OCI-LY7 (cell line): Measurements from ENCODE around the gene ARL15. TPM values are rescaled to one million over a fixed set of nuclear protein-coding genes. Genes with fewer than 3 reads are reported as not detected.

Experiments used
- BruUV-seq: library from RNA; stranded (reverse); fragments of 400-500 nt; replicated peaks from 2 replicates; lab custom pipeline; 2021; lab: Mats Ljungman, UMichigan
- CTCF ChIA-PET: fragments of 300-600 bp; sonication (Branson Sonifier 250); formaldehyde crosslinking; loops from one replicate; lab custom pipeline; 2022; ENCODE audit warnings: antibody characterized with exemption; ENCODE audit not compliant: unreplicated experiment; lab: Charles Lee
- POLR2A ChIA-PET: fragments of 300-600 bp; sonication (Branson Sonifier 250); formaldehyde crosslinking; loops from one replicate; lab custom pipeline; 2022; ENCODE audit warnings: antibody characterized with exemption; lab: Charles Lee
- DNase-seq: peaks from one replicate; pipeline ENCODE4 v3.0.0-alpha.2; 2015; ENCODE audit warnings: low spot score
- H2AFZ ChIP-seq: fragments of 200-600 bp; sonication (generic), shearing (Covaris generic); 2 replicates; pipeline ENCODE4 v1.6.1; 2014; ENCODE audit warnings: mild to moderate bottlenecking, antibody characterized with exemption, low read length, moderate library complexity
- H3K27ac ChIP-seq: fragments of 200-600 bp; sonication (generic); 2 replicates; pipeline ENCODE4 v1.5.1; 2014; ENCODE audit warnings: mixed run types, low read depth, mild to moderate bottlenecking, moderate library complexity, low read length, inconsistent platforms; ENCODE audit not compliant: poor library complexity, severe bottlenecking
- H3K36me3 ChIP-seq: fragments of 200-600 bp; sonication (generic); 2 replicates; pipeline ENCODE4 v1.6.1; 2014; ENCODE audit warnings: mild to moderate bottlenecking, antibody characterized with exemption, low read length, moderate library complexity, mixed read lengths; ENCODE audit not compliant: insufficient read depth
- H3K4me1 ChIP-seq: fragments of 200-600 bp; sonication (generic); 2 replicates; pipeline ENCODE4 v1.5.1; 2014; ENCODE audit warnings: mild to moderate bottlenecking, low read length; ENCODE audit not compliant: insufficient read depth, poor library complexity, severe bottlenecking
- H3K4me2 ChIP-seq: fragments of 200-600 bp; sonication (generic); 2 replicates; pipeline ENCODE4 v1.6.1; 2014; ENCODE audit warnings: mild to moderate bottlenecking, low read length
- H3K4me3 ChIP-seq: fragments of 200-600 bp; sonication (generic); 2 replicates; pipeline ENCODE4 v1.5.1; 2014; ENCODE audit warnings: mild to moderate bottlenecking, low read depth, low read length; ENCODE audit not compliant: poor library complexity, severe bottlenecking
- H3K79me2 ChIP-seq: fragments of 200-600 bp; sonication (generic); 2 replicates; pipeline ENCODE4 v1.6.1; 2016; ENCODE audit warnings: low read depth, mild to moderate bottlenecking, low read length, moderate library complexity, mixed read lengths; ENCODE audit not compliant: insufficient read depth
- H3K9me2 ChIP-seq: fragments of 200-600 bp; sonication (generic); 2 replicates; pipeline ENCODE4 v1.6.1; 2016; ENCODE audit warnings: mild to moderate bottlenecking, low read length, mixed read lengths; ENCODE audit not compliant: insufficient read depth
- H3K9me3 ChIP-seq: fragments of 200-600 bp; sonication (generic); 2 replicates; pipeline ENCODE4 v1.6.1; 2014; ENCODE audit warnings: mild to moderate bottlenecking, mixed run types, low read length, mixed read lengths
- H4K20me1 ChIP-seq: fragments of 200-600 bp; sonication (generic); 2 replicates; pipeline ENCODE4 v1.6.1; 2014; ENCODE audit warnings: mild to moderate bottlenecking, antibody characterized with exemption, low read length, moderate library complexity, mixed read lengths; ENCODE audit not compliant: insufficient read depth
- CTCF ChIP-seq: fragments of 200-600 bp; sonication (generic); conservative IDR thresholded peaks from 2 replicates; pipeline ENCODE4 v1.5.1; 2014; ENCODE audit warnings: mild to moderate bottlenecking, antibody characterized with exemption, low read length, moderate library complexity, mixed read lengths
- EZH2phosphoT487 ChIP-seq: fragments of 200-600 bp; sonication (generic); IDR thresholded peaks from 2 replicates; pipeline ENCODE4 v1.6.1; 2018; ENCODE audit warnings: low read depth, borderline replicate concordance, mild to moderate bottlenecking, mixed run types, antibody characterized with exemption, low read length, moderate library complexity, mixed read lengths
- intact Hi-C: fragments of 100-400 bp; cut with micrococcal nuclease; formaldehyde crosslinking; loops from one replicate; pipeline ENCODE4 v1.10.0; 2022; ENCODE audit not compliant: unreplicated experiment
- total RNA-seq, 2 experiments: library from RNA; depleted of rRNA in 1 of 2; stranded (reverse); fragments of >200 nt in 1 of 2; shearing (Covaris generic) in 1 of 2; gene quantifications; 2 replicates each; pipeline ENCODE4 v1.2.3, GENCODE V29; 2014 to 2022

The ARL15 gene
- total RNA-seq, 2 experiments from 2014 or later = 18.8 to 24.4 TPM

- no peaks in the 10 kb centered on the region for H3K4me1 ChIP-seq
- no peak overlapping the region for H3K4me3 ChIP-seq
- intact Hi-C loops = no loop called here
- H3K4me2 ChIP-seq = no peak overlapping the region
- no peaks in the 10 kb centered on the region for H3K36me3 ChIP-seq
- no peaks in the 10 kb centered on the region for H3K9me3 ChIP-seq
- H2AFZ ChIP-seq = no peak overlapping the region
- no peak for DNase-seq
- H3K27ac ChIP-seq = no peak overlapping the region
- no peak for TF ChIP-seq EZH2phosphoT487
- ChIA-PET POLR2A (interaction anchor here (0.6 kb wide), 1 partner anchor 65 kb away, joined by 3 read pairs; no protein-coding TSS in a partner anchor), CTCF (no interaction called here)
- no peaks in the 10 kb centered on the region for H4K20me1 ChIP-seq
- BruUV-seq = no TSS peak
- no peaks in the 10 kb centered on the region for H3K9me2 ChIP-seq
- no peaks in the 10 kb centered on the region for H3K79me2 ChIP-seq
Measured at GRCh38 chr5:54323495-54323894, 13.1 kb upstream of the ARL15 start.

GRCh38 chr5:54320256-54320655 lies 9.9 kb upstream of the ARL15 start:
- Histone ChIP-seq H3K9me3 (no peaks in the 10 kb centered on the region), H3K4me1 (no peaks in the 10 kb centered on the region), H3K4me2 (no peak overlapping the region), H3K79me2 (no peaks in the 10 kb centered on the region), H4K20me1 (no peaks in the 10 kb centered on the region), H3K27ac (no peak overlapping the region), H2AFZ (no peak overlapping the region), H3K36me3 (no peaks in the 10 kb centered on the region), H3K4me3 (no peak overlapping the region), H3K9me2 (no peaks in the 10 kb centered on the region)
- ChIA-PET POLR2A (interaction anchor here (0.6 kb wide), 1 partner anchor 386 kb away, joined by 3 read pairs; no protein-coding TSS in a partner anchor), CTCF (no interaction called here)
- TF ChIP-seq CTCF = no peak
- TF ChIP-seq EZH2phosphoT487 = no peak
- BruUV-seq = no TSS peak
- intact Hi-C loops = no loop called here
- DNase-seq = no peak

GRCh38 chr5:54317511-54318260 lies 7.3 kb upstream of the ARL15 start:
- CTCF ChIA-PET = interaction anchor here (0.9 kb wide), 1 partner anchor 171 kb away, joined by 3 read pairs; no protein-coding TSS in a partner anchor
- Histone ChIP-seq H2AFZ (no peak overlapping the region), H3K4me1 (no peaks in the 10 kb centered on the region), H3K4me2 (no peak overlapping the region), H4K20me1 (no peaks in the 10 kb centered on the region), H3K27ac (no peak overlapping the region), H3K9me3 (no peaks in the 10 kb centered on the region), H3K9me2 (no peaks in the 10 kb centered on the region), H3K79me2 (no peaks in the 10 kb centered on the region), H3K4me3 (no peak overlapping the region), H3K36me3 (no peaks in the 10 kb centered on the region)
- intact Hi-C loops = no loop called here
- POLR2A ChIA-PET = interaction anchor here (0.5 kb wide), 1 partner anchor 94 kb away, joined by 4 read pairs; no protein-coding TSS in a partner anchor
- no peak for DNase-seq
- TF ChIP-seq CTCF (no peak), EZH2phosphoT487 (no peak)
- BruUV-seq = no TSS peak
